Tibial nerve (tissue), 4 donors: ENCODE results near the gene RASAL2.

Experiments used
- EP300 ChIP-seq, 2 donors: sonication (generic); formaldehyde crosslinking; IDR thresholded peaks; one replicate each; pipeline ENCODE4 v1.6.1; 2017; ENCODE audit warnings: antibody characterized with exemption in 2 of 2, mild to moderate bottlenecking in 1 of 2
- POLR2A ChIP-seq, 2 donors: fragments of 450-650 bp; IDR thresholded peaks; one replicate each; pipeline ENCODE4 v1.6.1; 2017; ENCODE audit warnings: antibody characterized with exemption in 2 of 2, mild to moderate bottlenecking in 2 of 2, moderate library complexity in 2 of 2
- TF ChIP-seq, protein P1 (sequence below), 5 experiments: fragments of 200-600 bp in 3 of 5; fragments of 450-650 bp in 2 of 5; sonication (generic) in 3 of 5; IDR thresholded peaks; one replicate each; pipeline ENCODE4 v1.5.1; 2016 to 2019; ENCODE audit warnings: antibody characterized with exemption in 5 of 5, mild to moderate bottlenecking in 3 of 5, moderate library complexity in 2 of 5

DNA sequence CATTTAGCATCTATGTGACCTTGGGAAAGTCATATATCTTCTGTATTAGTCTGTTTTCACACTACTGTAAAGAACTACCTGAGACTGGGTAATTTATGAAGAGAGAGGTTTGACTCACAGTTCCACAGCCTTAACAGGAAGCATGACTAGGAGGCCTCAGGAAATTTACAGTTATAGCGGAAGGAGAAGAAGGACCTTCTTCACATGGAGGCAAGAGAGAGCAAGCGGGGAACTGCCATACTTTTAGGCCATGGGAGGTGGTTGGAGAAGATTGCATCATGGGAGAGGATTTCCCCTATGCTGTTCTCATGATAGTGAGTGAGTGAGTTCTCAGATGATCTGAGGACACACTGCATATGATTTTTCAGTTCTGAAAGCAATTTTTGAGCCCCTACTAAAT lies 315.0 kb downstream of the RASAL2 start:
- TF ChIP-seq POLR2A (IDR thresholded peaks at IDR 0.05), result no peak
- TF ChIP-seq, protein P1, sequence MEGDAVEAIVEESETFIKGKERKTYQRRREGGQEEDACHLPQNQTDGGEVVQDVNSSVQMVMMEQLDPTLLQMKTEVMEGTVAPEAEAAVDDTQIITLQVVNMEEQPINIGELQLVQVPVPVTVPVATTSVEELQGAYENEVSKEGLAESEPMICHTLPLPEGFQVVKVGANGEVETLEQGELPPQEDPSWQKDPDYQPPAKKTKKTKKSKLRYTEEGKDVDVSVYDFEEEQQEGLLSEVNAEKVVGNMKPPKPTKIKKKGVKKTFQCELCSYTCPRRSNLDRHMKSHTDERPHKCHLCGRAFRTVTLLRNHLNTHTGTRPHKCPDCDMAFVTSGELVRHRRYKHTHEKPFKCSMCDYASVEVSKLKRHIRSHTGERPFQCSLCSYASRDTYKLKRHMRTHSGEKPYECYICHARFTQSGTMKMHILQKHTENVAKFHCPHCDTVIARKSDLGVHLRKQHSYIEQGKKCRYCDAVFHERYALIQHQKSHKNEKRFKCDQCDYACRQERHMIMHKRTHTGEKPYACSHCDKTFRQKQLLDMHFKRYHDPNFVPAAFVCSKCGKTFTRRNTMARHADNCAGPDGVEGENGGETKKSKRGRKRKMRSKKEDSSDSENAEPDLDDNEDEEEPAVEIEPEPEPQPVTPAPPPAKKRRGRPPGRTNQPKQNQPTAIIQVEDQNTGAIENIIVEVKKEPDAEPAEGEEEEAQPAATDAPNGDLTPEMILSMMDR (IDR thresholded peaks at IDR 0.05), result no peak
- no peak for TF ChIP-seq EP300 (IDR thresholded peaks at IDR 0.05)
